OCI-LY3 (cell line): ENCODE results near the gene LRCH3.

Experiments used
- H2AFZ ChIP-seq: fragments of 200-600, 300-600 bp; shearing (Covaris generic); 2 replicates; pipeline ENCODE4 v1.6.0; 2014; ENCODE audit warnings: antibody characterized with exemption, low read depth, low read length
- H3K27ac ChIP-seq: fragments of 200-600, 300-600 bp; sonication (generic); 2 replicates; pipeline ENCODE4 v1.5.1; 2014; ENCODE audit warnings: mild to moderate bottlenecking, low read length, moderate library complexity, mixed read lengths
- H3K27me3 ChIP-seq: fragments of 200-600, 300-600 bp; sonication (generic); 2 replicates; pipeline ENCODE4 v1.6.1; 2014; ENCODE audit warnings: low read depth, low read length, mixed read lengths
- H3K36me3 ChIP-seq: fragments of 200-600, 300-600 bp; sonication (generic); replicated peaks from 2 replicates; pipeline ENCODE3; 2014; ENCODE audit warnings: low read depth, low read length, mixed read lengths
- H3K4me1 ChIP-seq: fragments of 300-600, 200-600 bp; sonication (generic); 2 replicates; pipeline ENCODE4 v1.6.1; 2014; ENCODE audit warnings: low read length, mixed read lengths
- H3K4me2 ChIP-seq: fragments of 200-600, 300-600 bp; sonication (generic); 2 replicates; pipeline ENCODE4 v1.6.1; 2014; ENCODE audit warnings: low read length, mixed read lengths
- H3K4me3 ChIP-seq: fragments of 300-600, 200-600 bp; sonication (generic); 2 replicates; pipeline ENCODE4 v1.5.1; 2014; ENCODE audit warnings: antibody characterized with exemption, mild to moderate bottlenecking, low read length, moderate library complexity
- H3K79me2 ChIP-seq: fragments of 300-600, 200-600 bp; shearing (Covaris generic); 2 replicates; pipeline ENCODE4 v1.6.1; 2014; ENCODE audit warnings: mild to moderate bottlenecking, low read length, mixed read lengths
- H3K9ac ChIP-seq: fragments of 300-600, 200-600 bp; shearing (Covaris generic); 2 replicates; pipeline ENCODE4 v1.6.0; 2014; ENCODE audit warnings: mild to moderate bottlenecking, low read length, moderate library complexity
- H3K9me3 ChIP-seq: fragments of 200-600, 300-600 bp; shearing (Covaris generic); 2 replicates; pipeline ENCODE4 v1.6.1; 2014; ENCODE audit warnings: low read length, mixed read lengths; ENCODE audit not compliant: insufficient read depth
- H4K20me1 ChIP-seq: fragments of 200-600, 300-600 bp; sonication (generic); 2 replicates; pipeline ENCODE4 v1.6.1; 2016; ENCODE audit warnings: low read length, mixed read lengths; ENCODE audit not compliant: insufficient read depth
- CTCF ChIP-seq: fragments of 200-600, 300-600 bp; sonication (generic); IDR thresholded peaks from 2 replicates; pipeline ENCODE4 v1.5.1; 2014; ENCODE audit warnings: antibody characterized with exemption, low read length, low read depth
- EZH2phosphoT487 ChIP-seq: fragments of 200-600 bp; shearing (Covaris generic); IDR thresholded peaks from 2 replicates; pipeline ENCODE4 v1.6.1; 2018; ENCODE audit warnings: antibody characterized with exemption, mixed run types, low read depth

The LRCH3 gene

GRCh38 chr3:197888511-197888910, 97.5 kb downstream of the LRCH3 start:
- H2AFZ ChIP-seq: no peak overlapping the region
- no peak overlapping the region for H3K4me3 ChIP-seq
- H3K4me1 ChIP-seq: no peaks in the 10 kb centered on the region
- H3K79me2 ChIP-seq: no peaks in the 10 kb centered on the region
- no peak overlapping the region for H3K4me2 ChIP-seq
- TF ChIP-seq CTCF (no peak), EZH2phosphoT487 (no peak)
- H3K36me3 ChIP-seq: peaks cover 8% of the 10 kb centered on the region
- H3K27ac ChIP-seq: no peak overlapping the region
- no peak overlapping the region for H3K9ac ChIP-seq
- no peaks in the 10 kb centered on the region for H3K27me3 ChIP-seq
- no peaks in the 10 kb centered on the region for H4K20me1 ChIP-seq
- no peaks in the 10 kb centered on the region for H3K9me3 ChIP-seq

- Histone ChIP-seq H3K9me3 (no peaks in the 10 kb centered on the region), H2AFZ (no peak overlapping the region), H3K36me3 (peaks cover 4% of the 10 kb centered on the region), H3K4me2 (no peak overlapping the region), H4K20me1 (no peaks in the 10 kb centered on the region), H3K79me2 (no peaks in the 10 kb centered on the region), H3K27ac (no peak overlapping the region), H3K4me1 (no peaks in the 10 kb centered on the region), H3K9ac (no peak overlapping the region), H3K27me3 (no peaks in the 10 kb centered on the region), H3K4me3 (no peak overlapping the region)
- TF ChIP-seq EZH2phosphoT487 (no peak), CTCF (no peak)
Observed at GRCh38 chr3:197889204-197889930, 98.3 kb downstream of the LRCH3 start.

GRCh38 chr3:197890693-197891092, 99.6 kb downstream of the LRCH3 start:
- no peak overlapping the region for H3K27ac ChIP-seq
- TF ChIP-seq CTCF: no peak
- no peak for TF ChIP-seq EZH2phosphoT487

GRCh38 chr3:197892162-197892561, 101.1 kb downstream of the LRCH3 start:
- Histone ChIP-seq H3K27ac (no peak overlapping the region), H3K4me3 (no peak overlapping the region), H3K27me3 (no peaks in the 10 kb centered on the region), H3K36me3 (no peaks in the 10 kb centered on the region), H3K4me1 (no peaks in the 10 kb centered on the region), H3K9ac (no peak overlapping the region), H3K9me3 (no peaks in the 10 kb centered on the region), H3K79me2 (no peaks in the 10 kb centered on the region), H2AFZ (no peak overlapping the region), H3K4me2 (no peak overlapping the region), H4K20me1 (no peaks in the 10 kb centered on the region)
- no peak for TF ChIP-seq CTCF
- no peak for TF ChIP-seq EZH2phosphoT487

More at GRCh38 chr3:197890693-197891092, 99.6 kb downstream of the LRCH3 start:
- Histone ChIP-seq H3K79me2 (no peaks in the 10 kb centered on the region), H3K4me2 (no peak overlapping the region), H2AFZ (no peak overlapping the region), H3K4me1 (no peaks in the 10 kb centered on the region), H3K4me3 (no peak overlapping the region), H3K27me3 (no peaks in the 10 kb centered on the region), H3K9ac (no peak overlapping the region), H4K20me1 (no peaks in the 10 kb centered on the region), H3K36me3 (no peaks in the 10 kb centered on the region), H3K9me3 (no peaks in the 10 kb centered on the region)
